Testis (tissue), 3 donors: ENCODE measurements around the gene PDSS1. TPM values are rescaled to one million over a fixed set of nuclear protein-coding genes. Genes with fewer than 3 reads are reported as not detected.

Experiments used
- DNase-seq: peaks from one replicate; pipeline ENCODE4 v3.0.0-alpha.2; 2019
- H3K27ac ChIP-seq, 2 donors: fragments of 200-600 bp; sonication (generic); one replicate each; pipeline ENCODE4 v1.5.1; 2019
- H3K27me3 ChIP-seq: fragments of 200-600 bp; sonication (generic); one replicate; pipeline ENCODE4 v1.5.1; 2019
- H3K36me3 ChIP-seq: fragments of 200-600 bp; sonication (generic); one replicate; pipeline ENCODE4 v1.5.1; 2017; ENCODE audit warnings: low read depth; ENCODE audit errors: missing control alignments
- H3K4me1 ChIP-seq: fragments of 200-600 bp; sonication (generic); one replicate; pipeline ENCODE4 v1.5.1; 2019
- H3K4me3 ChIP-seq, 2 donors: fragments of 200-600 bp; sonication (generic); one replicate each; pipeline ENCODE4 v1.5.1; 2017 to 2019
- H3K9me3 ChIP-seq: fragments of 200-600 bp; sonication (generic); one replicate; pipeline ENCODE4 v1.5.1; 2017
- CTCF ChIP-seq, 3 experiments: fragments of 450-650 bp in 2 of 3; fragments of 200-600 bp in 1 of 3; sonication (generic) in 1 of 3; IDR thresholded peaks; one replicate each; pipeline ENCODE4 v1.5.1; 2016 to 2019; ENCODE audit warnings: antibody characterized with exemption in 3 of 3, mild to moderate bottlenecking in 2 of 3, moderate library complexity in 1 of 3
- POLR2A ChIP-seq: fragments of 450-650 bp; IDR thresholded peaks from one replicate; pipeline ENCODE4 v1.6.1; 2017; ENCODE audit warnings: antibody characterized with exemption, mild to moderate bottlenecking, moderate library complexity
- WGBS, 2 donors: methylation state at CpG; one replicate each; pipeline ENCODE4 v1.1.5; 2018; 5-methylcytosine and 5-hydroxymethylcytosine counted together
- intact Hi-C: fragments of 100-400 bp; cut with DNase I; formaldehyde crosslinking; loops from one replicate; pipeline ENCODE4 v1.15.1; 2023; ENCODE audit warnings: low total_unique reads
- polyA plus RNA-seq: library from polyadenylated mRNA; stranded (reverse); fragments of 350-450 nt; fragmentation: Illumina TruSeq; extraction: RNeasy Lipid Tissue Mini Kit (QIAGEN cat#74804); gene quantifications from one replicate; pipeline ENCODE4 v1.2.3, GENCODE V29; 2014; ENCODE audit warnings: low read depth, low replicate concordance; ENCODE audit not compliant: insufficient read depth
- total RNA-seq, 2 donors: library from RNA; depleted of rRNA; stranded (reverse); fragments of >200 nt; gene quantifications; one replicate each; pipeline ENCODE4 v1.2.3, GENCODE V29; 2016

The PDSS1 gene
- total and polyA plus RNA-seq, 3 donors from 2014 or later, result 8.9 to 10.1 (median 9.6) TPM

- Histone ChIP-seq H3K4me3 (no peak overlapping the region), H3K9me3 (no peaks in the 10 kb centered on the region), H3K4me1 (no peaks in the 10 kb centered on the region), H3K36me3 (no peaks in the 10 kb centered on the region), H3K27ac (no peak overlapping the region), H3K27me3 (no peaks in the 10 kb centered on the region)
- WGBS, 2 donors, result 85 to 86% methylated on average over 11 to 14 of the region's 14 CpGs
- intact Hi-C loops, result no loop called here
- TF ChIP-seq CTCF (IDR thresholded peaks at IDR 0.05) (no peak), POLR2A (no peak)
- no peak for DNase-seq
Observed at GRCh38 chr10:26733750-26734568, 36.5 kb downstream of the PDSS1 start.

DNA sequence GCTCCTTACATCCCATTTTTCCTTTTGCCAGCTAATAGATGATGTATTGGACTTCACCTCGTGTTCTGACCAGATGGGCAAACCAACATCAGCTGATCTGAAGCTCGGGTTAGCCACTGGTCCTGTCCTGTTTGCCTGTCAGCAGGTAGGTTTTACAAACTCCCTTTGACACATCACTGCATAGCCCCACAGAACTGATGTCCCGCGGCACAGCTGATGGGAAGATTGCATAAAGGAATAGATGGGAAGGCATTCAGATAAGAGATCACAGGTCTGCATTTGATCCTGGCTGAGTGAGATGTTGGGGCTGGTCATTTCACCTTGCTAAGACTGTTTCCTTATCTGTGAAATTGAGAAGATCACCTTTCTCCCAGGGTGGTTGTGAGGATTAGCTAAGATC lies 37.9 kb downstream of the PDSS1 start:
- intact Hi-C loops, result no loop called here
- Histone ChIP-seq H3K27ac (no peak overlapping the region), H3K4me1 (no peaks in the 10 kb centered on the region), H3K36me3 (no peaks in the 10 kb centered on the region), H3K9me3 (no peaks in the 10 kb centered on the region), H3K4me3 (no peak overlapping the region), H3K27me3 (no peaks in the 10 kb centered on the region)
- TF ChIP-seq CTCF (IDR thresholded peaks at IDR 0.05) (no peak), POLR2A (no peak)
- 94 to 95% methylated on average over 4 of the region's 4 CpGs for WGBS, 2 donors
- DNase-seq, result no peak

DNA sequence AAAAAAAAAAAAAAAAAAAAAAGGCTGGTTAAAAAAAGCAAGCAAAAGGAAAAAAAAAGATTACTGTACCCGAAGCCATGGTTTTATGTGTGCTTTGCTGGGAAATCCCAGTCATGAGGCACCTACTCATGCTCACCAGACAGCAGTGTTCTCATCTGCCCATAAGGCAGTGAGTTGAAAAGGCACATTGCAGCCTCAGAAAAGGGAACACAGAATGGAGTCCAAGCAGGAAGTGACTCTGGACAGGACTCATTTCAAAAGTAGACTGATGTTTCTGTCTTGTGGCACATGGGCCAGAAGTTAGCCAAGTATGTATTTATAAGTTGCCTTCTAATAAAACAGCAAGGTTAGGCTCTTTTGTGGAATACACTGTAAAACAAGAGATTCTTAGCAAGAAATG lies 40.2 kb downstream of the PDSS1 start:
- intact Hi-C loops, result no loop called here
- no peaks in the 10 kb centered on the region for H3K27me3 ChIP-seq
- TF ChIP-seq CTCF (IDR thresholded peaks at IDR 0.05) (no peak), POLR2A (no peak)
- no peak overlapping the region for H3K27ac ChIP-seq
- H3K9me3 ChIP-seq, result no peaks in the 10 kb centered on the region
- H3K4me1 ChIP-seq, result no peaks in the 10 kb centered on the region
- no peak for DNase-seq
- WGBS, 2 donors, result 68 to 85% methylated on average over 1 of the region's 1 CpG
- no peak overlapping the region for H3K4me3 ChIP-seq
- no peaks in the 10 kb centered on the region for H3K36me3 ChIP-seq

DNA sequence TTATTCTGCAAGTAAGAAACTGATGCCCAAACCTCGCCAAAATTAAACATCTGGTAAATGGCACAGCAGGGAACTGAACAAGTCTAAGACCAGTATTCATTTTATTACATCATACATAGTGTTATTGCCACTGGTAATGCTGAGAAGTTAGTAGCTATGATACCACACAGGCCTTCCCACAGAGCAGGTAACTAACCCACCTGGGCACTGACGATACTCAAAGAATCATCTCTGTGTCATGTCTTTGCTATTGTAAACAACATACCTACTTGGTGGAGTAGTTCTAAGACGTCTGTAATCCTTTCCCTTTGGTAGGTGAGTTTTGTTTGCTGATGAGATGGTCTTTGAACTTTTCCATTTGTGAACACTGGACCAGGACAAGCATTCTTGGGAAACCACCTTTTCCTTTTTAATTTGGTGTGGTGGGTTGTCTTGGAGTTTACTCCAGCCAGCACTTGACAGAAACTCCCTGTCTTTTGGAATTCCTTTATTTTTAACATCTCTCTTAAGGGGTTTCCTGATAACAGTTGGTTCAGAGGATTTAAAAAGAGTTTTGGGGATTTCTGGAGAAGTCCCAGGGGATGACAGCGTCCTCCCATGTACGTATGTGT lies 40.9 kb downstream of the PDSS1 start:
- DNase-seq, result no peak
- Histone ChIP-seq H3K27ac (no peak overlapping the region), H3K4me3 (no peak overlapping the region), H3K9me3 (no peaks in the 10 kb centered on the region), H3K27me3 (no peaks in the 10 kb centered on the region), H3K36me3 (no peaks in the 10 kb centered on the region), H3K4me1 (no peaks in the 10 kb centered on the region)
- TF ChIP-seq CTCF (IDR thresholded peaks at IDR 0.05), result no peak
- 78 to 85% methylated on average over 5 of the region's 5 CpGs for WGBS, 2 donors
- intact Hi-C loops, result no loop called here
